Esophagus squamous epithelium (tissue), 5 donors: Measurements from ENCODE around the gene KDM5C. TPM values are rescaled to one million over a fixed set of nuclear protein-coding genes. Genes with fewer than 3 reads are reported as not detected.
A peak's percentile ranks its signal among the peaks of the same experiment; 100 is the strongest.
"Not testable (repeated sequence)": the region's sequence is repeated elsewhere in the genome, so short reads cannot be mapped to it uniquely, and the experiment has no call there.

Experiments
- DNase-seq: peaks from one replicate; lab custom pipeline; 2025; lab: John Stamatoyannopoulos, UW
- H3K27ac ChIP-seq, 4 donors: fragments of 200-600 bp; sonication (generic); one replicate each; pipeline ENCODE4 v1.5.1; 2016 to 2019; ENCODE audit warnings: mild to moderate bottlenecking in 1 of 4
- H3K27me3 ChIP-seq, 4 donors: fragments of 200-600 bp; sonication (generic); 1 replicate in 3 of 4; 2 replicates in 1 of 4; pipeline versions ENCODE4 v1.5.1 to v1.6.0; 2017 to 2021; ENCODE audit warnings: antibody characterized with exemption in 1 of 4
- H3K36me3 ChIP-seq, 3 donors: fragments of 200-600 bp; sonication (generic); one replicate each; pipeline ENCODE4 v1.5.1; 2016 to 2019
- H3K4me1 ChIP-seq, 3 donors: fragments of 200-600 bp; sonication (generic); one replicate each; pipeline ENCODE4 v1.5.1; 2017 to 2019
- H3K4me3 ChIP-seq, 4 donors: fragments of 200-600 bp; sonication (generic); 1 replicate in 3 of 4; 2 replicates in 1 of 4; pipeline ENCODE4 v1.5.1; 2016 to 2019; ENCODE audit warnings: mild to moderate bottlenecking in 2 of 4, moderate library complexity in 1 of 4
- H3K9me3 ChIP-seq, 3 donors: fragments of 200-600 bp; sonication (generic); one replicate each; pipeline ENCODE4 v1.5.1; 2016 to 2019
- POLR2A ChIP-seq, 4 donors: fragments of 450-650 bp; IDR thresholded peaks; one replicate each; pipeline ENCODE4 v1.6.1; 2017; ENCODE audit warnings: antibody characterized with exemption in 4 of 4, mild to moderate bottlenecking in 4 of 4, moderate library complexity in 3 of 4
- WGBS, 2 donors: methylation state at CpG; one replicate each; pipeline ENCODE4 v1.1.5; 2018; 5-methylcytosine and 5-hydroxymethylcytosine counted together
- intact Hi-C: fragments of 100-400 bp; cut with DNase I; formaldehyde crosslinking; loops from one replicate; pipeline ENCODE4 v1.15.0; 2022
- total RNA-seq, 4 donors: library from RNA; depleted of rRNA; stranded (reverse); fragments of >200 nt; gene quantifications; one replicate each; pipeline ENCODE4 v1.1.0, GENCODE V29; 2016
- TF ChIP-seq, protein P1 (sequence below), 6 experiments: fragments of 450-650 bp in 4 of 6; fragments of 200-600 bp in 2 of 6; sonication (generic) in 2 of 6; IDR thresholded peaks; one replicate each; pipeline ENCODE4 v1.5.1; 2016 to 2019; ENCODE audit warnings: antibody characterized with exemption in 6 of 6, mild to moderate bottlenecking in 4 of 6, moderate library complexity in 4 of 6
- donor health status: DM: yes; HTN: yes; CAD: no.

The KDM5C gene
- total RNA-seq, 4 donors from 2014 or later = 74.2 to 108 (median 80.2) TPM

DNA sequence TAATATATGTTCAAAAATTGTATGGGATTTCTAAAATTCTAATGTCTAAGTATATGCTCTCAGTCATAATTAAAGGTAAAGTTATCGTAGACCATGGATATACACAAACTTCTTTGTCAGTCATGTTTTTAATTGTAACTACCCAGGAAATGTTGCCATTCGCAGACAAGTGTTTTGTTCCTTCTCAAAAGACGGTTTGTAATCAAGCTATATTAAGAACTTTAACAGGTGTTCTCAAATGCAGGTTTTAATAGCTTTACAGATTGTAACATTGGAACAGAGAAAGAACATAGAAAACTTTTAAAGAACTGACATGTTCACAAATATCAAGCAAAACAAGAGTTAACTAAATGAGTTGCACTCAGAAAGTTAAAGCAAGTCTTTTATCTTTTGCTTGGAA, 58.9 kb downstream of the KDM5C start:
- 75 to 90% methylated on average over 3 of the region's 3 CpGs for WGBS, 2 donors
- DNase-seq = no peak
- TF ChIP-seq, protein P1, sequence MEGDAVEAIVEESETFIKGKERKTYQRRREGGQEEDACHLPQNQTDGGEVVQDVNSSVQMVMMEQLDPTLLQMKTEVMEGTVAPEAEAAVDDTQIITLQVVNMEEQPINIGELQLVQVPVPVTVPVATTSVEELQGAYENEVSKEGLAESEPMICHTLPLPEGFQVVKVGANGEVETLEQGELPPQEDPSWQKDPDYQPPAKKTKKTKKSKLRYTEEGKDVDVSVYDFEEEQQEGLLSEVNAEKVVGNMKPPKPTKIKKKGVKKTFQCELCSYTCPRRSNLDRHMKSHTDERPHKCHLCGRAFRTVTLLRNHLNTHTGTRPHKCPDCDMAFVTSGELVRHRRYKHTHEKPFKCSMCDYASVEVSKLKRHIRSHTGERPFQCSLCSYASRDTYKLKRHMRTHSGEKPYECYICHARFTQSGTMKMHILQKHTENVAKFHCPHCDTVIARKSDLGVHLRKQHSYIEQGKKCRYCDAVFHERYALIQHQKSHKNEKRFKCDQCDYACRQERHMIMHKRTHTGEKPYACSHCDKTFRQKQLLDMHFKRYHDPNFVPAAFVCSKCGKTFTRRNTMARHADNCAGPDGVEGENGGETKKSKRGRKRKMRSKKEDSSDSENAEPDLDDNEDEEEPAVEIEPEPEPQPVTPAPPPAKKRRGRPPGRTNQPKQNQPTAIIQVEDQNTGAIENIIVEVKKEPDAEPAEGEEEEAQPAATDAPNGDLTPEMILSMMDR (IDR thresholded peaks at IDR 0.05) = no peak
- TF ChIP-seq POLR2A (IDR thresholded peaks at IDR 0.05) = no peak
- H3K27ac ChIP-seq = no peak overlapping the region
- H3K36me3 ChIP-seq = no peaks in the 10 kb centered on the region
- peaks cover 0 to 6% (median 0%) of the 10 kb centered on the region in 3 donors for H3K4me1 ChIP-seq
- H3K27me3 ChIP-seq = no peaks in the 10 kb centered on the region
- intact Hi-C loops = no loop called here
- no peaks in the 10 kb centered on the region for H3K9me3 ChIP-seq
- no peak overlapping the region for H3K4me3 ChIP-seq

DNA sequence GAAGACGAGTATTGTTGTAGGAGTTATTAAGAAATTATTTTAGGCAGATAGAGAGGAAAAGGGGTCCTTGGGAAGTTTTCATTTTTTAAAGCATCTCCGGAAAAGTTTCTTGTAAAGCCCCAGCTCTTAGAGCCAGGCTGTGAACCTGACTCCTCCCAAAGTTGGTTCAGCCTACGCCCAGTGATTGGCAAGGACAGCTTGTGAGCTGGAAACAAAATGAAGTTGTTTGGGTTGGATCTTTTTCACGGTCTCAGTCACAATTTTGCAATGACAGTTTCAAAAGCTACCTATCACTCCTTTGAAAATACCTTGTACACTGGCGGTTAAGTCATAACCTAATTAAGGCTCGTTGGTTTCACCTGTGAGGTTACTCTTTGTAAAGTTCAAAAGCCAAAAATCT, 60.4 kb downstream of the KDM5C start:
- H3K27ac ChIP-seq, H3K9me3 ChIP-seq, H3K4me3 ChIP-seq, intact Hi-C loops, DNase-seq, H3K27me3 ChIP-seq, H3K36me3 ChIP-seq: not testable (repeated sequence)
- peaks cover 0 to 12% (median 0%) of the 10 kb centered on the region in 3 donors for H3K4me1 ChIP-seq
- 71 to 77% methylated on average over 5 to 6 of the region's 6 CpGs for WGBS, 2 donors

DNA sequence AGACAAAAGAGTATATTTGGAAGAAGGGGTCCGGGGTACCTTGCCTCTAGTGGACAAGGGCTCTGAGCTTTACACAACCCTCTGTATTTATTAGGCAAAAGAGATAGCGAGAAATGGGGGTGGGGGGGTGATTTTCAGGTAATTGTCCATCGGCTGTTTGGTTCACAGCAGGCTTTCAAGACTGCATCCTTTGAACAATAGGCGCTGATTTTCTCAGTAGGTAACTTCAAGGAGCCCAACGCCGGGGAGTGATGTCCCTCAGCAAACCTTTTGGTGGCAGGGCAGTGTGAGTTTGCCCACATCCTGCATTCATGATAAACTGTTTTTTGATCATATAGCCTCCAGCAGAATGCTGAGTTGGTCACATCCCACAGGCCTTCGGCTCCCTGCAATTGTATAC, 61.6 kb downstream of the KDM5C start:
- no peak overlapping the region for H3K4me3 ChIP-seq
- no peaks in the 10 kb centered on the region for H3K27me3 ChIP-seq
- WGBS, 2 donors = 80 to 83% methylated on average over 4 to 7 of the region's 7 CpGs
- DNase-seq = no peak
- H3K4me1 ChIP-seq = peaks cover 0 to 12% (median 0%) of the 10 kb centered on the region in 3 donors
- TF ChIP-seq, protein P1 (IDR thresholded peaks at IDR 0.05) = no peak
- no peak for TF ChIP-seq POLR2A (IDR thresholded peaks at IDR 0.05)
- H3K9me3 ChIP-seq = no peaks in the 10 kb centered on the region
- H3K27ac ChIP-seq = no peak overlapping the region
- intact Hi-C loops = no loop called here
- H3K36me3 ChIP-seq = no peaks in the 10 kb centered on the region

DNA sequence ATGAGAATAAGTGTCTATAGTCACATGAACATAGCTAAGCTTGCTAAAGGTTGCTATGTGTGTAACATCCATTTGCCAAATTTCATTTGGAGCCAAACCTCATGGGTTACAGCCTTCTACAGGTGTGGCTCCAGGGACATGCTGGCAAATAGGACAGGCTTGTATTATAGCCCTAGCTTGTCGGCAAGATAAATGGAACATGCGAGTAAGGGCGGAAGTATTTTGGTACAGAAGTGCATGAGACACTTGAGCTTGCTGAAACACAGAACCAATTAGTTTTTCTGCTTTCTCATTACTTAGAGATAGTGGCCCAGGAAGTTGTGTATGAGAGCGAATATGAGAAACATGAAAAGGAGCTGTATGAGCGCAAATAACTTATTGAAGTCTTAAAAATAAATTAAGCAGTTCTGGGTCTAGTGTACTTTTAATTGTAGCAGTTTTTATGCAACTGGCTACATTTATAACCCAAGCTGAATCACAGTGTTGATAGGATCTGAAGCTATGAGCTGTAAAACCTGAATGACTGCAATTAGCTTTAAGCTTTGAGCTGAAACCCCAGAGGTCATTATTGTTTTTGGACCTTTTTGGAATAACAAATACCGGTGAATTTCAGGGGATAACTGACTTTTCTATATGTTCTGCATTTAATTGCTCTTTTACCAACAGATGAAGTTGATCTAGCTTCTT, 64.6 kb downstream of the KDM5C start:
- Histone ChIP-seq H3K4me1 (peaks cover 0 to 12% (median 0%) of the 10 kb centered on the region in 3 donors), H3K9me3 (no peaks in the 10 kb centered on the region), H3K4me3 (no peak overlapping the region), H3K36me3 (no peaks in the 10 kb centered on the region), H3K27me3 (no peaks in the 10 kb centered on the region), H3K27ac (peak overlapping the region in 2 of 4 donors; percentile 54)
- DNase-seq = no peak
- WGBS, 2 donors = 36 to 71% methylated on average over 6 of the region's 6 CpGs
- TF ChIP-seq, protein P1 (IDR thresholded peaks at IDR 0.05) = no peak
- intact Hi-C loops = no loop called here

DNA sequence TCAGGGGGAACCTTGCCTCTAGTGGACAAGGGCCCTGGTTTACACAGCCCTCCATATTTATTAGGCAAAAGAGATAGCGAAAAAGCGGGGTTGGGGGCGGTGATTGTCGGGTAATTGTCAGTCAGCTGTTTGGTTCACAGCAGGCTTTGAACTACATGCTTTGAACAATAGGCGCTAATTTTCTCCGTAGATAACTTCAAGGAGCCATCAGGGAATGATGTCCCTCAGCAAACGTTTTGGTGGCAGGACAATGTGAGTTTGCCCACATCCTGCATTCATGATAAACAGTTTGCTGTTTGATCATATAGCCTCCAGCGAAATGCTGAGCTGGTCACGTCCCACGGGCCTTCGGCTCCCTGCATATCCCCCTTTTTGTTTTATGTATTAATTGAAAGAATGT, 65.8 kb downstream of the KDM5C start:
- Histone ChIP-seq H3K9me3 (no peaks in the 10 kb centered on the region), H3K36me3 (no peaks in the 10 kb centered on the region), H3K27ac (no peak overlapping the region), H3K27me3 (no peaks in the 10 kb centered on the region), H3K4me3 (no peak overlapping the region), H3K4me1 (peaks cover 0 to 9% (median 0%) of the 10 kb centered on the region in 3 donors)
- TF ChIP-seq POLR2A (IDR thresholded peaks at IDR 0.05) = no peak
- TF ChIP-seq, protein P1 (IDR thresholded peaks at IDR 0.05) = no peak
- no peak for DNase-seq
- intact Hi-C loops = no loop called here
- WGBS, 2 donors = 83 to 87% methylated on average over 7 to 11 of the region's 11 CpGs
